A673 (cell line): ENCODE results near the gene NUDT17. TPM values are rescaled to one million over a fixed set of nuclear protein-coding genes. Genes with fewer than 3 reads are reported as not detected.
"Not testable (repeated sequence)": the region's sequence is repeated elsewhere in the genome, so short reads cannot be mapped to it uniquely, and the experiment has no call there.

Source experiments
- BruUV-seq: library from RNA; stranded (reverse); fragments of 400-500 nt; replicated peaks from 2 replicates; lab custom pipeline; 2021; lab: Mats Ljungman, UMichigan
- CTCF ChIA-PET: fragments of 300-600 bp; sonication (Branson Sonifier 250); formaldehyde crosslinking; loops from one replicate; lab custom pipeline; 2022; ENCODE audit warnings: antibody characterized with exemption; lab: Charles Lee
- POLR2A ChIA-PET: fragments of 300-600 bp; sonication (Branson Sonifier 250); formaldehyde crosslinking; loops from one replicate; lab custom pipeline; 2022; ENCODE audit warnings: antibody characterized with exemption; ENCODE audit not compliant: low non-redundant PET; lab: Charles Lee
- DNase-seq: peaks from one replicate; pipeline ENCODE4 v3.0.0-alpha.2; 2015; ENCODE audit warnings: low spot score
- H3K27ac ChIP-seq: fragments of 200-600 bp; sonication (generic); 2 replicates; pipeline ENCODE4 v1.5.1; 2016; ENCODE audit warnings: mixed run types, low read depth, mild to moderate bottlenecking, mixed read lengths, antibody characterized with exemption, low read length; ENCODE audit not compliant: poor library complexity, severe bottlenecking
- H3K27me3 ChIP-seq: fragments of 200-600 bp; sonication (generic); replicated peaks from 2 replicates; pipeline ENCODE4 v1.6.1; 2017; ENCODE audit warnings: mixed run types, low read depth, mild to moderate bottlenecking, mixed read lengths, antibody characterized with exemption, low read length; ENCODE audit not compliant: insufficient read depth, poor library complexity
- H3K36me3 ChIP-seq: fragments of 200-600 bp; sonication (generic); 2 replicates; pipeline ENCODE4 v1.6.1; 2016; ENCODE audit warnings: mixed run types, mild to moderate bottlenecking, mixed read lengths, antibody characterized with exemption, low read length; ENCODE audit not compliant: insufficient read depth, poor library complexity, severe bottlenecking
- H3K4me1 ChIP-seq: fragments of 200-600 bp; sonication (generic); 2 replicates; pipeline ENCODE4 v1.6.1; 2017; ENCODE audit warnings: mixed run types, mild to moderate bottlenecking, mixed read lengths, antibody characterized with exemption, low read length; ENCODE audit not compliant: insufficient read depth, poor library complexity, severe bottlenecking
- H3K4me3 ChIP-seq: fragments of 200-600 bp; sonication (generic); 2 replicates; pipeline ENCODE4 v1.5.1; 2016; ENCODE audit warnings: low read depth, mixed run types, mild to moderate bottlenecking, mixed read lengths, low read length; ENCODE audit not compliant: poor library complexity, severe bottlenecking
- H3K9me3 ChIP-seq: fragments of 200-600 bp; sonication (generic); 2 replicates; pipeline ENCODE4 v1.6.1; 2016; ENCODE audit warnings: mixed run types, low read depth, mild to moderate bottlenecking, mixed read lengths, antibody characterized with exemption, low read length; ENCODE audit not compliant: poor library complexity, severe bottlenecking
- CTCF ChIP-seq: fragments of 300-800, 200-600 bp; sonication (generic); conservative IDR thresholded peaks from 2 replicates; pipeline ENCODE4 v1.5.1; 2017; ENCODE audit warnings: low read depth, mild to moderate bottlenecking, antibody characterized with exemption, low read length, moderate library complexity, mixed read lengths
- EZH2 ChIP-seq: fragments of 200-600 bp; sonication (generic); IDR thresholded peaks from 2 replicates; pipeline ENCODE4 v1.6.1; 2017; ENCODE audit warnings: borderline replicate concordance, low read depth, mild to moderate bottlenecking, mixed read lengths, antibody characterized with exemption, low read length; ENCODE audit not compliant: poor library complexity, severe bottlenecking
- intact Hi-C: fragments of 100-400 bp; cut with micrococcal nuclease; formaldehyde crosslinking; loops from one replicate; pipeline ENCODE4 v1.10.0; 2022; ENCODE audit not compliant: unreplicated experiment
- total RNA-seq: library from RNA; stranded (reverse); gene quantifications from 2 replicates; pipeline ENCODE4 v1.2.3, GENCODE V29; 2021

The NUDT17 gene
- total RNA-seq, 1 experiment from 2014 or later = 3.4 TPM

DNA sequence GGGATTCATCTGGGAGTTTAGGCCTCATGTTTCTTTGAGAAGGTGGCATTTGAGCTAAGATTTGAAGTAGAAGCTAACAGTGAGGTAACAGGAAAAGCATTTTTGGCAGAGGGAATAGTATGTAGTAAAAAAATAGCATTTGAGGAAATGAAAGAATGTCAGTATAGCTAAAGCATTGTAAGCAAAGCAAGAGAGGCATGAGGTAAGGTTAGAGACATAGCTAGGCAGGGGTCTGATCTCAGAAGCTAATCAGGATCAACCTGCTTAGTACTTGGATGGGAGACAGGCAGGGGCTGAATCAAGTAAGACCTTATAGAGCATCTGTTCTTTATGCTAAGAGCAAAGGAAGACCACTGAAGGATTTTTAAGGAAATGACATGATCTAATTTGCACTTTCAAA, 17.5 kb upstream of the NUDT17 start:
- intact Hi-C loops = no loop called here
- ChIA-PET POLR2A (interaction anchor here (0.9 kb wide), 1 partner anchor 18 kb away, joined by 5 read pairs; the partner anchor contains the start of gene NUDT17), CTCF (interaction anchor here (1.4 kb wide), 1 partner anchor 17 kb away, joined by 3 read pairs; the partner anchor contains the start of gene NUDT17)
- Histone ChIP-seq H3K36me3 (peaks cover 68% of the 10 kb centered on the region), H3K4me3 (no peak overlapping the region), H3K27ac (peak overlapping the region; percentile 27), H3K4me1 (peaks cover 10% of the 10 kb centered on the region), H3K27me3 (no peaks in the 10 kb centered on the region), H3K9me3 (no peaks in the 10 kb centered on the region)
- TF ChIP-seq CTCF (no peak), EZH2 (no peak)
- BruUV-seq = no TSS peak
- DNase-seq = no peak

GRCh38 chr1:145828367-145829026, 16.9 kb upstream of the NUDT17 start:
- peaks cover 74% of the 10 kb centered on the region for H3K36me3 ChIP-seq
- TF ChIP-seq CTCF (no peak), EZH2 (no peak)
- POLR2A ChIA-PET = no interaction called here

GRCh38 chr1:145830810-145831209, 14.6 kb upstream of the NUDT17 start:
- H3K4me3 ChIP-seq, DNase-seq, H3K27ac ChIP-seq, H3K9me3 ChIP-seq, intact Hi-C loops, BruUV-seq, H3K27me3 ChIP-seq, POLR2A ChIA-PET, H3K4me1 ChIP-seq: not testable (repeated sequence)
- peaks cover 91% of the 10 kb centered on the region for H3K36me3 ChIP-seq
- CTCF ChIA-PET = interaction anchor here (0.7 kb wide), 1 partner anchor 176 kb away, joined by 5 read pairs; no protein-coding TSS in a partner anchor

More at GRCh38 chr1:145828367-145829026, 16.9 kb upstream of the NUDT17 start:
- Histone ChIP-seq H3K27me3 (no peaks in the 10 kb centered on the region), H3K4me1 (peaks cover 10% of the 10 kb centered on the region), H3K4me3 (no peak overlapping the region), H3K27ac (peak overlapping the region; percentile 27), H3K9me3 (no peaks in the 10 kb centered on the region)
- DNase-seq = no peak
- CTCF ChIA-PET = interaction anchor here (1.4 kb wide), 1 partner anchor 17 kb away, joined by 3 read pairs; the partner anchor contains the start of gene NUDT17
- BruUV-seq = no TSS peak
- intact Hi-C loops = no loop called here
